GM13977 (cell line): ENCODE measurements around the gene YAE1.
"Not testable (repeated sequence)": the region's sequence is repeated elsewhere in the genome, so short reads cannot be mapped to it uniquely, and the experiment has no call there.

Experiments used
- DNase-seq: peaks from one replicate; pipeline ENCODE4 v3.0.0; 2012; ENCODE audit warnings: low spot score
- in situ Hi-C: fragments of 300-500 bp; cut with MboI; formaldehyde crosslinking; loops from one replicate; pipeline ENCODE4 v1.12.0; 2022; ENCODE audit warnings: low sequenced_read_pairs, low pct_unique_long_range_greater_than_20kb, mixed read lengths, inconsistent platforms; ENCODE audit not compliant: unreplicated experiment
- TF ChIP-seq, protein P1 (sequence below): IDR thresholded peaks from 2 replicates; pipeline ENCODE4 v1.5.1; 2012; ENCODE audit warnings: mild to moderate bottlenecking, control low read depth; ENCODE audit not compliant: insufficient read depth; ENCODE audit errors: extremely low read depth, missing control alignments

The YAE1 gene

DNA sequence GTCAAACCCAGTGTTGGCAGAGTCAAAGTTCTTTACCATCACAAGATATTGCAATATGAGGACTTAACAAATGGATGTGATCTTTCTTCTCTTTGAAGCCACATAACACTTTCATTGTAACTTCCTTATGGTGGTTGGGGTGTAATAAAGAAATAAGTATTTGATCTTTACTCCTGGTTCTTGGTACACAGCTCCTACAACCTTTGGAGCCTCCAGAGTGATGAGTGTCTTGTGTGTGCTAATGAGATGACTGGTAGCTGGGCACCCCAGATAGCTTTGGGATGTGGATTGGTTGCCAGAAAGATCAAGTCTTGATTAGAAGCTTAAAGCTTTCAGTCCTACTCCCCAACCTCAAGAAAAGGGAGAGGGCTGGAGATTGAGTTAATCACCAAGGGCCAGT lies 31.1 kb upstream of the YAE1 start:
- in situ Hi-C loops: no loop called here
- TF ChIP-seq, protein P1, sequence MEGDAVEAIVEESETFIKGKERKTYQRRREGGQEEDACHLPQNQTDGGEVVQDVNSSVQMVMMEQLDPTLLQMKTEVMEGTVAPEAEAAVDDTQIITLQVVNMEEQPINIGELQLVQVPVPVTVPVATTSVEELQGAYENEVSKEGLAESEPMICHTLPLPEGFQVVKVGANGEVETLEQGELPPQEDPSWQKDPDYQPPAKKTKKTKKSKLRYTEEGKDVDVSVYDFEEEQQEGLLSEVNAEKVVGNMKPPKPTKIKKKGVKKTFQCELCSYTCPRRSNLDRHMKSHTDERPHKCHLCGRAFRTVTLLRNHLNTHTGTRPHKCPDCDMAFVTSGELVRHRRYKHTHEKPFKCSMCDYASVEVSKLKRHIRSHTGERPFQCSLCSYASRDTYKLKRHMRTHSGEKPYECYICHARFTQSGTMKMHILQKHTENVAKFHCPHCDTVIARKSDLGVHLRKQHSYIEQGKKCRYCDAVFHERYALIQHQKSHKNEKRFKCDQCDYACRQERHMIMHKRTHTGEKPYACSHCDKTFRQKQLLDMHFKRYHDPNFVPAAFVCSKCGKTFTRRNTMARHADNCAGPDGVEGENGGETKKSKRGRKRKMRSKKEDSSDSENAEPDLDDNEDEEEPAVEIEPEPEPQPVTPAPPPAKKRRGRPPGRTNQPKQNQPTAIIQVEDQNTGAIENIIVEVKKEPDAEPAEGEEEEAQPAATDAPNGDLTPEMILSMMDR: no peak
- DNase-seq: no peak

DNA sequence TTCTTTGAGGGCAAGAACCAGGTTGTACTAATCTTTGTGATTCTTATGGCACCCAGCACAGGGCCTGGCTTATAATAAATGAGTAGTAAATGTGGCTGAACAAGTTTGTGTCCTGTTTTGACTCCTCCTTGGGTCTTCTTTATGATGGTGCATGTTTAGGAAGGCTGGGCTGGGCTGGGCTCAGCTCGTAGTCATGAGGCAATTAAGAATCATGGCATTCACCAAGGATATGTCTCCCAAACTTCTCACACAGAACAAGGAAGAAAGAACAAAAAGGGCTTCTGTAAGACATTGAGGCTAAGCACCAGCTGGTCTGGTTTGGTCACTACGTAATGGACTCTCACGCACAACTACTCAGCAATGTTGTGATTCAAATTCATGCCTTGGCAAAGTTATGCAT lies 30.5 kb upstream of the YAE1 start:
- TF ChIP-seq, protein P1: no peak
- in situ Hi-C loops: no loop called here

DNA sequence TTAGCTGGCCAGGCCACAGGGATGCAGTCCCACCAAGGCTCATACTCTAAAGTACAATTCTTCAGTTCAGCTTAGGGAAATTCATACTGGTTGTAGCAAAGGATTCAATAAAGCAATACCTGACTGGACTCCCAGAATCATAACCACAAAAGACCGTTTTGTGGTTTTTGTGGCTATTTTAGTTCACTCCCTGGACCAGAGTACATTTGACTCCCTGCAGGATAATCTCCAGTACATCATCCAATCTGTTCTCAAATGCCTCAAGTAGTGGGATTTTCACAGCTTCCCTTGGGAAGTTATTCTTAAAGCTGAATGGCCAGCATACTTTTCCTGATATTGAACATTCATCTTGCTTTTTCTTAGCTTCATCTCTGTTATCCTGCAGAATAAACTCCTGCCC lies 29.3 kb upstream of the YAE1 start:
- DNase-seq: no peak
- TF ChIP-seq, protein P1: no peak
- in situ Hi-C loops: no loop called here

More for the DNA sequence above, 30.5 kb upstream of the YAE1 start:
- DNase-seq: no peak

DNA sequence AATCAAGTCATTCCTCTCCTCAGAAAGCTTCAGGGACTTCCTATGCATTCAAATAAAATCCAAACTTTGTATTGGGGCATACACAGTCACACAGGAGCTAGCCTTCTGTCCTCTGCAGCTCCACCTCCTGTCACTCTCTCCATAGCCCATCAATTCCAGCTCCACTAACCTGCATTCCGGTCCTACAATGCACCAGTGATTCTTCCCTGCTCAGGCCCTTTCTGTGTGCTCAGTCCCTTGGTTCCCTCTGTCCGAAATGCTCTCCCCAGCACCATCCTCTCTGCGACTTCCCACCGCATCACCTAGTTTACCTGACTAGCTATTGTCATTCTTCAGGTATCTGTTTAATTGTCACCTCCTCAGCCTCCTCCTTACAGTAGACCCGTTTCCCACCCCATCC lies 26.4 kb upstream of the YAE1 start:
- no peak for DNase-seq
- TF ChIP-seq, protein P1: no peak
- in situ Hi-C loops: no loop called here

DNA sequence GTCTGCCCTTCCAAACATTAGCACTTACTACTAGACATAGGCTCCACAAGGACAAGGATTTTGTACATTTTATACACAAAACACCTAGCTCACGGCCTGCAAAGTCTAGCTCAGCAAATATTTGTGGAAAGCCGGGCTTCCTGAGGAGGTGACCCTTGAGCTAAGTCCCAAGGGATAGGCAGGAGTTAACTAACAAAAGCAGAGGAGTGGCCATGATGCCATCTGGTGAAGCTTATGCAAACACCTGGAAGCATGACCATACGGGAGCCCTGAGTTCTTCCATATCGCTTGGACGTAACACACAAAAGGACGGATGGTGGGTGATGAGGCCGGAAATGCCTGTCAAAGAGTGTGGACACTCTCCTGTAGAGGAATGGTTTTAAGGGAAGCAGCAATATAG lies 25.9 kb upstream of the YAE1 start:
- no peak for DNase-seq
- in situ Hi-C loops: no loop called here
- TF ChIP-seq, protein P1: no peak

DNA sequence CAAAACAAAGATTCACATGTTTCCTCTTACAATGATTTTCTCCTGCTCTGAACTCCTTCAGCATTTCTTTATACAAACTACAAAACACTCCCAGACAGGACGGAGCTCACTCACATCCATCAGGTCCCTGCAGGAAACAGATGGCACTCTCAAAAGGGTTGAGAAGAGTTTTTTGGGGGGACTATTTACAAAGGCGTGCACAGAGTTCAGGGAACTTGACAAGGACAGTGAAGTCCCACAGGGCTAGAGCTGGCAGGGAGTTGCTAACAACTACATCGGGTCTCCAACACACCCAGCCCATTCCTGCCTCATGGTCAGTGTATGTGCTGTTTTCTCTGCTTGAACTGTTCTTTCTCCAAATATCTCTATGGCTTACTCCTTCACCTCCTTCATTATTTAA lies 24.7 kb upstream of the YAE1 start:
- no peak for DNase-seq
- TF ChIP-seq, protein P1: no peak
- in situ Hi-C loops: no loop called here

DNA sequence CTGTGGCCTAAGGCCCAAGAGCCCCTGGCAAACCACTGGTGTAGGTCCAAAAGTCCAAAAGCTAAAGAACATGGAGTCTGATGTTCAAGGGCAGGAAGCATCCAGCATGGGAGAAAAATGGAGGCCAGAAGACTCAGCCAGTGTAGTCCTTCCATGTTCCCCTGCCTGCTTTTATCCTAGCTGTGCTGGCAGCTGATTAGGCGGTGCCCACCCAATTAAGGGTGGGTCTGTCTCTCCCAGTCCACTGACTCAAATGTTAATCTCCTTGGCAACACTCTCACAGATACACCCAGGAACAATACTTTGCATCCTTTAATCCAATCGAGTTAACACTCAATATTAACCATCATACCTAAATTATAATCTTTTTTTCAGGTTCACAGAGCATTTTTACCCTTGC lies 21.4 kb upstream of the YAE1 start:
- in situ Hi-C loops, DNase-seq: not testable (repeated sequence)

DNA sequence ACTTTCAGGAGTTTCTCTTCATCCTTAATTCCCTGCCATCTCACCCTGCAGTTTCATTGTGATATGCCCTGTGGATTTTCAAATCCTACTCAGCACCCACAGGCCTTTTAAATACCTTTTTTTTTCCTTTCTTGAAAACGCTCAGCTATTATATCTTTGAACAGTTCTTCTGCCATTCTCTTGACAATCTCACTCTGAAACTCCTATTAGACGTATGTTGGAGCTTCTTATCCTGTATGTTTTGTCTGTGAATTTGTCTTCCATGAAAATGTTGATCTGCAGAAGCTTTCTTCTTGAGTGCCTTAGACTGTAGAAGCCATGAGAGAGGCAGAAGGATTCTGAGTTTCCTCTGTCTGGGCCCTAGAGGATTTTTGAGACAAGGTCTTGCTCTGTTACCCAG lies 18.9 kb upstream of the YAE1 start:
- DNase-seq: no peak
- in situ Hi-C loops: no loop called here

More for the DNA sequence above, 18.9 kb upstream of the YAE1 start:
- TF ChIP-seq, protein P1: no peak
